Stimulated activated CD4-positive, alpha-beta T cell treated with anti-CD3 and anti-CD28 coated beads, Interleukin-2, amount 100 ng/mL, for 24 hours (primary cell): ENCODE data around the gene DOHH.

ENCODE experiments used
- DNase-seq, 2 donors: peaks; one replicate each; pipeline ENCODE4 v3.0.0-alpha.2; 2020

DOHH gene

GRCh38 chr19:3500429-3501101 is at the start of gene DOHH:
TSS of gene DOHH (minus strand) at chr19:3500674. CDS start at chr19:3496814, 3,860 bp downstream.
- peak; percentile 96 for DNase-seq

- no peak for DNase-seq
These were observed 49.3 kb upstream of the DOHH start for GRCh38 chr19:3549816-3550215.

GRCh38 chr19:3548606-3549005 is 48.1 kb upstream of the DOHH start:
- no peak for DNase-seq

GRCh38 chr19:3547767-3548282 is 47.4 kb upstream of the DOHH start:
- DNase-seq = no peak

GRCh38 chr19:3547301-3547731 is 46.8 kb upstream of the DOHH start:
- DNase-seq = peak; percentile 49

GRCh38 chr19:3546119-3546518 is 45.6 kb upstream of the DOHH start:
- no peak for DNase-seq

- no peak for DNase-seq
These were observed 45.2 kb upstream of the DOHH start for GRCh38 chr19:3545669-3546034.

GRCh38 chr19:3544742-3545668 is 44.5 kb upstream of the DOHH start:
- DNase-seq = peak; percentile 87 to 88

GRCh38 chr19:3544058-3544376 is 43.5 kb upstream of the DOHH start:
- no peak for DNase-seq

- DNase-seq = no peak
These were observed 42.9 kb upstream of the DOHH start for GRCh38 chr19:3543150-3544057.

GRCh38 chr19:3539756-3540118 is 39.3 kb upstream of the DOHH start:
- no peak for DNase-seq

GRCh38 chr19:3538965-3539755 is 38.7 kb upstream of the DOHH start, which contains the start of gene TEKTIP1:
TSS of gene TEKTIP1 (plus strand) at chr19:3539174. CDS start at chr19:3539178, 4 bp downstream.
- no peak for DNase-seq

GRCh38 chr19:3538258-3538929 is 37.9 kb upstream of the DOHH start:
- no peak for DNase-seq

- DNase-seq = no peak
These were observed 37.2 kb upstream of the DOHH start for GRCh38 chr19:3537438-3538240.

- no peak for DNase-seq
These were observed 36.6 kb upstream of the DOHH start for GRCh38 chr19:3537101-3537437.

- DNase-seq = no peak
These were observed 36.1 kb upstream of the DOHH start for GRCh38 chr19:3536429-3537100.

GRCh38 chr19:3535981-3536380 is 35.5 kb upstream of the DOHH start:
- DNase-seq = no peak

- no peak for DNase-seq
These were observed 35.1 kb upstream of the DOHH start for GRCh38 chr19:3535563-3535965.

GRCh38 chr19:3535235-3535535 is 34.7 kb upstream of the DOHH start:
- no peak for DNase-seq
